WTC11 (cell line): Measurements from ENCODE around the gene P2RX6. TPM values are rescaled to one million over a fixed set of nuclear protein-coding genes. Genes with fewer than 3 reads are reported as not detected.

Experiments
- ATAC-seq: fragments of 200-7000 bp; cut with Tn5 transposase; 2 replicates; pipeline ENCODE4 v1.10.0; 2021; ENCODE audit warnings: mild to moderate bottlenecking, moderate library complexity
- CTCF ChIA-PET: fragments of 300-600 bp; sonication (Branson Sonifier 250); formaldehyde crosslinking; loops from one replicate; lab custom pipeline; 2021; ENCODE audit warnings: antibody characterized with exemption; lab: Charles Lee
- POLR2A ChIA-PET: fragments of 350-600 bp; sonication (Branson Sonifier 250); formaldehyde crosslinking; loops from one replicate; lab custom pipeline; 2021; ENCODE audit warnings: antibody characterized with exemption; lab: Charles Lee
- DNase-seq: peaks from one replicate; pipeline ENCODE4 v3.0.0; 2021; ENCODE audit warnings: low spot score
- H3K27ac Mint-ChIP-seq: 2 replicates; pipeline ENCODE4 v1.8.0; 2021; ENCODE audit warnings: mixed read lengths
- H3K27me3 Mint-ChIP-seq: 2 replicates; pipeline ENCODE4 v1.8.0; 2021; ENCODE audit warnings: low read depth, mild to moderate bottlenecking, moderate library complexity, mixed read lengths
- H3K36me3 Mint-ChIP-seq: 2 replicates; pipeline ENCODE4 v1.8.0; 2021; ENCODE audit warnings: mixed read lengths
- H3K4me1 Mint-ChIP-seq: 2 replicates; pipeline ENCODE4 v1.8.0; 2022; ENCODE audit warnings: mixed read lengths
- H3K4me3 Mint-ChIP-seq: 2 replicates; pipeline ENCODE4 v1.8.0; 2021; ENCODE audit warnings: mild to moderate bottlenecking, moderate library complexity, mixed read lengths
- H3K9me3 Mint-ChIP-seq: 2 replicates; pipeline ENCODE4 v1.8.0; 2021; ENCODE audit warnings: mixed read lengths
- E2F1 ChIP-seq: sonication (generic); formaldehyde crosslinking; IDR thresholded peaks from 2 replicates; pipeline ENCODE4 v1.8.0; 2022; ENCODE audit warnings: mild to moderate bottlenecking, missing genetic modification reagents
- ERG ChIP-seq: fragments of 250-450 bp; sonication (Bioruptor Pico); IDR thresholded peaks from 2 replicates; pipeline ENCODE4 v1.8.0; 2021; ENCODE audit warnings: mild to moderate bottlenecking
- FOXJ3 ChIP-seq: sonication (generic); formaldehyde crosslinking; IDR thresholded peaks from 2 replicates; pipeline ENCODE4 v1.9.0; 2021; ENCODE audit warnings: missing genetic modification reagents, mild to moderate bottlenecking, borderline replicate concordance
- FOXP1 ChIP-seq: sonication (generic); formaldehyde crosslinking; IDR thresholded peaks from 2 replicates; pipeline ENCODE4 v1.8.0; 2022; ENCODE audit warnings: missing genetic modification reagents, mild to moderate bottlenecking, moderate library complexity, borderline replicate concordance
- HMGA2 ChIP-seq: fragments of 250-450 bp; sonication (Bioruptor Pico); IDR thresholded peaks from 2 replicates; pipeline ENCODE4 v1.4.0; 2021; ENCODE audit warnings: mild to moderate bottlenecking, moderate library complexity
- JAZF1 ChIP-seq: fragments of 250-450 bp; sonication (Bioruptor Pico); IDR thresholded peaks from 2 replicates; pipeline ENCODE4 v1.9.0; 2021; ENCODE audit warnings: moderate library complexity, mild to moderate bottlenecking, inconsistent platforms
- MXD4 ChIP-seq: fragments of 250-450 bp; sonication (Bioruptor Pico); IDR thresholded peaks from 2 replicates; pipeline ENCODE4 v1.8.0; 2021; ENCODE audit warnings: mild to moderate bottlenecking, moderate library complexity, borderline replicate concordance
- NFYB ChIP-seq: sonication (generic); formaldehyde crosslinking; conservative IDR thresholded peaks from 2 replicates; pipeline ENCODE4 v1.8.0; 2022; ENCODE audit warnings: low read depth, missing genetic modification reagents
- NR3C1 ChIP-seq: sonication (generic); formaldehyde crosslinking; conservative IDR thresholded peaks from 2 replicates; pipeline ENCODE4 v1.8.1; 2023; ENCODE audit warnings: low read depth, mild to moderate bottlenecking, missing genetic modification reagents
- PRRX2 ChIP-seq: fragments of 250-450 bp; sonication (Bioruptor Pico); IDR thresholded peaks from 2 replicates; pipeline ENCODE4 v1.8.0; 2021; ENCODE audit warnings: mild to moderate bottlenecking
- USF1 ChIP-seq: sonication (generic); formaldehyde crosslinking; IDR thresholded peaks from 2 replicates; pipeline ENCODE4 v1.8.0; 2022; ENCODE audit warnings: mild to moderate bottlenecking, missing genetic modification reagents
- ZBTB21 ChIP-seq: sonication (generic); formaldehyde crosslinking; IDR thresholded peaks from 2 replicates; pipeline ENCODE4 v1.8.1; 2023; ENCODE audit warnings: mild to moderate bottlenecking, missing genetic modification reagents, borderline replicate concordance
- ZNF121 ChIP-seq: sonication (generic); formaldehyde crosslinking; IDR thresholded peaks from 2 replicates; pipeline ENCODE4 v1.8.0; 2023; ENCODE audit warnings: missing genetic modification reagents
- ZNF138 ChIP-seq: sonication (generic); formaldehyde crosslinking; conservative IDR thresholded peaks from 2 replicates; pipeline ENCODE4 v1.8.1; 2022; ENCODE audit warnings: mild to moderate bottlenecking, moderate library complexity, missing genetic modification reagents
- ZNF232 ChIP-seq: sonication (generic); formaldehyde crosslinking; IDR thresholded peaks from 2 replicates; pipeline ENCODE4 v1.8.0; 2022; ENCODE audit warnings: mild to moderate bottlenecking, missing genetic modification reagents
- ZNF263 ChIP-seq: sonication (generic); formaldehyde crosslinking; IDR thresholded peaks from 2 replicates; pipeline ENCODE4 v1.8.1; 2022; ENCODE audit warnings: low read depth, mild to moderate bottlenecking, moderate library complexity, missing genetic modification reagents
- ZNF416 ChIP-seq: fragments of 250-450 bp; sonication (Bioruptor Pico); IDR thresholded peaks from 2 replicates; pipeline ENCODE4 v1.9.0; 2021; ENCODE audit warnings: mild to moderate bottlenecking, inconsistent platforms
- ZNF532 ChIP-seq: fragments of 250-450 bp; sonication (Bioruptor Pico); IDR thresholded peaks from 2 replicates; pipeline ENCODE4 v1.9.0; 2021; ENCODE audit warnings: mild to moderate bottlenecking, borderline replicate concordance
- ZNF671 ChIP-seq: fragments of 250-450 bp; sonication (Bioruptor Pico); IDR thresholded peaks from 2 replicates; pipeline ENCODE4 v1.8.0; 2021; ENCODE audit warnings: mild to moderate bottlenecking
- total RNA-seq: library from RNA; stranded (reverse); gene quantifications from 3 replicates; pipeline ENCODE4 v1.2.3, GENCODE V29; 2021

P2RX6 gene
- total RNA-seq, 1 experiment from 2014 or later = 0.13 TPM

GRCh38 chr22:21068681-21069276, 53.8 kb downstream of the P2RX6 start (continued):
- TF ChIP-seq ZNF532 (CRISPR knock-in tag) = no peak
- TF ChIP-seq ZNF121 (CRISPR knock-in tag) = no peak
- TF ChIP-seq ZBTB21 (CRISPR knock-in tag) = no peak

- Mint-ChIP-seq H3K27me3 (no peaks in the 10 kb centered on the region), H3K9me3 (peaks cover 18% of the 10 kb centered on the region), H3K36me3 (no peaks in the 10 kb centered on the region), H3K27ac (no peak overlapping the region), H3K4me1 (no peaks in the 10 kb centered on the region), H3K4me3 (no peak overlapping the region)
- no peak for TF ChIP-seq ERG
- TF ChIP-seq PRRX2 (CRISPR knock-in tag) = no peak
- no peak for TF ChIP-seq JAZF1
- no peak for TF ChIP-seq NFYB
- no peak for TF ChIP-seq USF1 (CRISPR knock-in tag)
- no peak for TF ChIP-seq ZNF416 (CRISPR knock-in tag)
- no peak for TF ChIP-seq ZNF671
- TF ChIP-seq ZNF138 (CRISPR knock-in tag) = no peak
- TF ChIP-seq HMGA2 = no peak
- no peak for TF ChIP-seq NR3C1
- TF ChIP-seq FOXJ3 (CRISPR knock-in tag) = no peak
- no peak for TF ChIP-seq MXD4 (CRISPR knock-in tag)
- no peak for TF ChIP-seq ZNF232 (CRISPR knock-in tag)
- TF ChIP-seq E2F1 (CRISPR knock-in tag) = no peak
- TF ChIP-seq FOXP1 (CRISPR knock-in tag) = no peak
- no peak for TF ChIP-seq ZNF263 (CRISPR knock-in tag)
- no peak for ATAC-seq
- ChIA-PET CTCF (interaction anchor here (0.9 to 2.8 kb wide), 3 partner anchors 14 to 48 kb away, joined by 3 to 14 read pairs (median 11); no protein-coding TSS in a partner anchor), POLR2A (no interaction called here)
- DNase-seq = no peak
These were observed 54.4 kb downstream of the P2RX6 start for GRCh38 chr22:21069375-21069774.
